ENCODE measurements around the gene FARP1.

The FARP1 gene

DNA sequence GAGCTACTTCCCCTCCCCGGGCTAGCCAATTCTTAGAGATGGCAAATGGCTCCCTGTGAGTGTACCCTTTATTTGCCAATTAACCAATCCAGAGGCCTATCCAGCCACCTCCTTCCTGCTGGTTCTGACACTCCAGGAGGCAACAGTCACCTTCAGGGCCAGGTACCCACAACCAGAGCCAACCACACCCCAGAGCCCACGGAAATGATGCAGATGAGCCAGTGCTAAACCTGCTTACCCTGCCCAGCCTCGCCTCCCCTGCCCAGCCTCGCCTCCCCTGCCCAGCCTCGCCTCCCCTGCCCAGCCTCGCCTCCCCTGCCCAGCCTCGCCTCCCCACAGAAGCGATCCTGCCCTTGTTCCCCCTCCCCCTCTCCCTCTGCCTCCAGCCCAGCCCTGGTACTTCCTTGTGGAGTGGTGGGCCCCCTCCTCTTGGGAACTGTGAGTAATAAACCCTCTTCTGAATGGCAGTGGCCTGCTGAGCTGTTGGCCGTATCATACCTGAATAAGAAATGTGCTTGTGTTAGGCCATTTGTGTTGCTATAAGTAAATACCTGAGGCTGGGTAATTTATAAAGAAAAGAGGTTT lies 207.9 kb downstream of the FARP1 start:
- no peak for DNase-seq (ENCODE audit: low spot score)
- TF ChIP-seq, protein P1, sequence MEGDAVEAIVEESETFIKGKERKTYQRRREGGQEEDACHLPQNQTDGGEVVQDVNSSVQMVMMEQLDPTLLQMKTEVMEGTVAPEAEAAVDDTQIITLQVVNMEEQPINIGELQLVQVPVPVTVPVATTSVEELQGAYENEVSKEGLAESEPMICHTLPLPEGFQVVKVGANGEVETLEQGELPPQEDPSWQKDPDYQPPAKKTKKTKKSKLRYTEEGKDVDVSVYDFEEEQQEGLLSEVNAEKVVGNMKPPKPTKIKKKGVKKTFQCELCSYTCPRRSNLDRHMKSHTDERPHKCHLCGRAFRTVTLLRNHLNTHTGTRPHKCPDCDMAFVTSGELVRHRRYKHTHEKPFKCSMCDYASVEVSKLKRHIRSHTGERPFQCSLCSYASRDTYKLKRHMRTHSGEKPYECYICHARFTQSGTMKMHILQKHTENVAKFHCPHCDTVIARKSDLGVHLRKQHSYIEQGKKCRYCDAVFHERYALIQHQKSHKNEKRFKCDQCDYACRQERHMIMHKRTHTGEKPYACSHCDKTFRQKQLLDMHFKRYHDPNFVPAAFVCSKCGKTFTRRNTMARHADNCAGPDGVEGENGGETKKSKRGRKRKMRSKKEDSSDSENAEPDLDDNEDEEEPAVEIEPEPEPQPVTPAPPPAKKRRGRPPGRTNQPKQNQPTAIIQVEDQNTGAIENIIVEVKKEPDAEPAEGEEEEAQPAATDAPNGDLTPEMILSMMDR (IDR thresholded peaks at IDR 0.05; ENCODE audit: borderline replicate concordance, control extremely low read depth, extremely low read depth, insufficient read depth, missing control alignments), result no peak
- in situ Hi-C loops (cut with MboI; ENCODE audit: low sequenced_read_pairs, unreplicated experiment), result no loop called here

DNA sequence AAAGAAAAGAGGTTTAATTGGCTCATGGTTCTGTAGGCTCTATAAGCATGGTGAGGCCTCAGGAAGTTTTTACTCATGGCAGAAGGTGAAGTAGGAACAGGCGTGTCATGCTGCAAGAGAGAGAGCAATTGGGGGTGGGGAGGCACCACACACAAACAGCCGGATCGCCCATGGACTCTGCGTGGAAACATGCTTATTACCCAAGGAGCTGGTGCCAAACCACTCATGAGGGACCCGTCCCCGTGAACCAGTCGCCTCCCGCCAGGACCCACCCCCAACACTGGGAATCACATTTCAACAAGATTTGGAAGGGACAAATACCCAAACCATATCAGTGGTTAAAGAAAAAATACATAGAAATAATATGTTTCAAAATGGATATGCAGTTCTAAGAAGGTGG lies 208.7 kb downstream of the FARP1 start:
- in situ Hi-C loops (cut with MboI; ENCODE audit: low sequenced_read_pairs, unreplicated experiment), result no loop called here
- TF ChIP-seq, protein P1 (IDR thresholded peaks at IDR 0.05; ENCODE audit: borderline replicate concordance, control extremely low read depth, extremely low read depth, insufficient read depth, missing control alignments), result no peak
- DNase-seq (ENCODE audit: low spot score), result no peak

DNA sequence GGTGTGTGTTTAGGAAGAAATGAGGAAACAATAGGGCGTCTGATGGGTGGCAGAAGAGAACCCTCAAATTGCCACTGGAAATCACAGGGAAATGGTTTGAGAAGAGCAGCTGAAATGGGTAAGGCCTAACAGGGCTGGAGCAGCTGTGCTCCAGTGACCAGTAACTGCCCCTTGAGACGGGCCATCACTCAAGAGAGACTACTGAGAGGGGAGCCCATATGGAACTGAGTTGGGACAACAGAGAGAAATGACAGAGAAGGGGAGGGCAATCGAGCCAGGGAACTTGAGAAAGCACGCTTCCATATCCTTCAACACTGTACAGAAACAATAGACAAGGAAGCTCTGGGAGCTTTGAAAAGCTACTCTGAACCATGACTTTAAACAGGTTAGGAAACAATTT lies 209.3 kb downstream of the FARP1 start:
- TF ChIP-seq, protein P1 (IDR thresholded peaks at IDR 0.05; ENCODE audit: borderline replicate concordance, control extremely low read depth, extremely low read depth, insufficient read depth, missing control alignments), result no peak
- DNase-seq (ENCODE audit: low spot score), result no peak
- in situ Hi-C loops (cut with MboI; ENCODE audit: low sequenced_read_pairs, unreplicated experiment), result no loop called here

DNA sequence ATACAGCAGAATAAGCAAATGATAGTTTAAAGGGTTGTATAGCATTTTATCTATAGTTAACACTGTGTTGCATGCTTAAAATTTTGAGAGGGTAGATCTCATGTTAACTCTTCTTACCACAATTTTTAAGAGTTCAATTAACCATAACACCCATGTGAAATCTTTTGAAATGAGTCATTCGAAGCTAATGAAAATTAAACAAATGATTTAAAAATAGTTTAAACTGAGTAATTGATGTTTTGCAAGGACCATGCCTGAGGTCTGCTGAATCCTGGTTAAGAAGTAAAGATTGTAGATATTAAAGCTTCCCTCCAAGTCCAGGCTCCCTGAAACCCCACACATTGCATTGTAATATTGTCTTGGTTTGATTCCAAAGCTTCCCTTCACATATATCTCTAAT lies 210.9 kb downstream of the FARP1 start:
- no peak for DNase-seq (ENCODE audit: low spot score)
- TF ChIP-seq, protein P1 (IDR thresholded peaks at IDR 0.05; ENCODE audit: borderline replicate concordance, control extremely low read depth, extremely low read depth, insufficient read depth, missing control alignments), result no peak
- in situ Hi-C loops (cut with MboI; ENCODE audit: low sequenced_read_pairs, unreplicated experiment), result no loop called here

DNA sequence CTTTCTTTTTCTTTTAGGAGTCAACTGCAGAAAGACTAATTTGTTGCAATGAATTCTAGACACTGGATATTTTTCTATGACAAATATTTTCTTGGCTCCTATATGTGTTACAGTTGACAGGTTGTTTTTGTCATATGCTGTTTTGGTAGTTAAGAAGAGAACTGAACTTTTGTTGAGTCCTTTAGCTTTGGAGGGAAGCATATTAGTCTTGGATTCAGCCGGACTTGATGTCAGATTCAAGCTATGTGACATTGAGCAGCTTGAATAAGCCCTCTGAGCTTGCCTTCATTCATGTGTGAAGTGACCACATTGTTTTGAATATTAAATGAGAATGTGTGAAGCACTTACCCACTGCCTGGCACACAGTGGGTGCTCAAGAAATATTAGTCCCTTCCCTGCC lies 216.0 kb downstream of the FARP1 start:
- in situ Hi-C loops (cut with MboI; ENCODE audit: low sequenced_read_pairs, unreplicated experiment), result no loop called here
- DNase-seq (ENCODE audit: low spot score), result no peak
- TF ChIP-seq, protein P1 (IDR thresholded peaks at IDR 0.05; ENCODE audit: borderline replicate concordance, control extremely low read depth, extremely low read depth, insufficient read depth, missing control alignments), result no peak

DNA sequence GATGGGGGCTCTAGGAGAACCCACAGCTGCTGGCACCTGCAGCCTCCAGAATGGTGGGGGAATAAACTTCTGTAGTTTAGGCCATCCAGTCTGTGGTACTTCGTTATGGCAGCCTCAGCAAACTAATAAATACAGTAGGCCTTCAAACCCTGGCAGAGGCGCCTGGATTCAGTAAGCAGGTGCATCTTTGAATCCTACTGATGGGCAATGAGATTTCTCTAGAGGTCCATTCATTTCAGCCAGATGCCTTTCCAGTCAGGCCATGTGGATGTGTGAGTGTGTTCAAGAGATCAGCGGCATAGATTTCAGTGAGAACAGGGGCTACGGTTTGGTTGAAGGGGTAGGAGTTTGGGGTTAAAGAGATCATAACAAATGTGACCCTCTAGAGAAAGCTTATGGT lies 217.7 kb downstream of the FARP1 start:
- in situ Hi-C loops (cut with MboI; ENCODE audit: low sequenced_read_pairs, unreplicated experiment), result no loop called here
- DNase-seq (ENCODE audit: low spot score), result no peak
- TF ChIP-seq, protein P1 (IDR thresholded peaks at IDR 0.05; ENCODE audit: borderline replicate concordance, control extremely low read depth, extremely low read depth, insufficient read depth, missing control alignments), result no peak
